Osteoblast (primary cell): Measurements from ENCODE around the gene NCS1. TPM values are rescaled to one million over a fixed set of nuclear protein-coding genes. Genes with fewer than 3 reads are reported as not detected.

ENCODE experiments used
- DNase-seq: peaks from one replicate; pipeline ENCODE4 v3.0.0; 2011; ENCODE audit warnings: low spot score, mixed read lengths; ENCODE audit not compliant: insufficient read length; ENCODE audit errors: missing footprints
- H2AFZ ChIP-seq: 2 replicates; pipeline ENCODE4 v1.6.0; 2011; ENCODE audit warnings: mild to moderate bottlenecking, low read length
- H3K27ac ChIP-seq: 2 replicates; pipeline ENCODE4 v1.5.1; 2011; ENCODE audit warnings: mild to moderate bottlenecking, low read depth, low read length, moderate library complexity
- H3K27me3 ChIP-seq: 2 replicates; pipeline ENCODE4 v1.6.0; 2012; ENCODE audit warnings: mild to moderate bottlenecking, control low read depth, inconsistent platforms, low read length, moderate library complexity; ENCODE audit not compliant: insufficient read depth
- H3K36me3 ChIP-seq: 2 replicates; pipeline ENCODE4 v1.5.1; 2011; ENCODE audit warnings: mild to moderate bottlenecking, low read length, control low read depth, moderate library complexity; ENCODE audit not compliant: insufficient read depth
- H3K4me1 ChIP-seq: 2 replicates; pipeline ENCODE4 v1.5.1; 2011; ENCODE audit warnings: mild to moderate bottlenecking, low read length, control low read depth, moderate library complexity; ENCODE audit not compliant: insufficient read depth
- H3K4me2 ChIP-seq: 2 replicates; pipeline ENCODE4 v1.6.0; 2011; ENCODE audit warnings: mild to moderate bottlenecking, low read length; ENCODE audit not compliant: insufficient read depth
- H3K4me3 ChIP-seq: fragments of 200-600 bp; sonication (generic); 3 replicates; pipeline ENCODE4 v1.5.1; 2012; ENCODE audit warnings: mild to moderate bottlenecking, low read length, inconsistent platforms; ENCODE audit not compliant: insufficient read depth
- H3K79me2 ChIP-seq: 2 replicates; pipeline ENCODE4 v1.6.0; 2012; ENCODE audit warnings: mild to moderate bottlenecking, low read length, control low read depth, inconsistent platforms; ENCODE audit not compliant: insufficient read depth
- H3K9me3 ChIP-seq: 2 replicates; pipeline ENCODE4 v1.5.1; 2011; ENCODE audit warnings: low read depth, low read length, control low read depth
- H4K20me1 ChIP-seq: 2 replicates; pipeline ENCODE4 v1.6.0; 2012; ENCODE audit warnings: mild to moderate bottlenecking, low read length, control low read depth; ENCODE audit not compliant: insufficient read depth
- total RNA-seq: library from RNA; depleted of rRNA; stranded (reverse); fragments of >200 nt; gene quantifications from 2 replicates; pipeline ENCODE4 v1.2.3, GENCODE V29; 2012
- TF ChIP-seq, protein P1 (sequence below): IDR thresholded peaks from 2 replicates; pipeline ENCODE4 v1.5.1; 2011; ENCODE audit warnings: mild to moderate bottlenecking, low read depth, low read length, moderate library complexity; ENCODE audit errors: extremely low read depth

NCS1 gene
- total RNA-seq, 1 donor: 49.9 TPM

DNA sequence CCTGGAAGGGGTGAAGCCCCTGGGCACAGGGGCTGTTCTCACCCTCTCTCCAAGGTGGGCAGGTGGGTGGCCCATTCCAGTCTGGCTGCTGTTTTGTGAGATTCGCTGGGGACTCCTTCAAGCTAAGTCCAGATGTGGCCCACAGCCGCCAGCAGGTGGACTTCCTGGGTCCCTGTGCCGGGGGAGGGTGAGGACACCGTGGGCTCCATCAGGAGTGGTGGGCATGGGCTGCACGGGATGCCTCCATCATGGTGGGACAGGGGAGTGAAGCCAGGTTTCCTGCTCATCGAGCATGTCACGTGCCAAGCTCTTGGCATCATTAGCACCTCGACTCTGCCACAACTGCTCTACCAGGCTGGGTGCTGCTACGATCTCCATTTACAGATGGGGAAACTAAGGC lies 1.8 kb downstream of the NCS1 start:
- no peak overlapping the region for H2AFZ ChIP-seq
- peak overlapping the region; percentile 85 for H3K4me2 ChIP-seq
- no peaks in the 10 kb centered on the region for H3K9me3 ChIP-seq
- H3K36me3 ChIP-seq: no peaks in the 10 kb centered on the region
- H4K20me1 ChIP-seq: peaks cover 52% of the 10 kb centered on the region
- peaks cover 62% of the 10 kb centered on the region for H3K79me2 ChIP-seq
- H3K27ac ChIP-seq: no peak overlapping the region
- no peaks in the 10 kb centered on the region for H3K27me3 ChIP-seq
- H3K4me3 ChIP-seq: peak overlapping the region; percentile 74
- TF ChIP-seq, protein P1, sequence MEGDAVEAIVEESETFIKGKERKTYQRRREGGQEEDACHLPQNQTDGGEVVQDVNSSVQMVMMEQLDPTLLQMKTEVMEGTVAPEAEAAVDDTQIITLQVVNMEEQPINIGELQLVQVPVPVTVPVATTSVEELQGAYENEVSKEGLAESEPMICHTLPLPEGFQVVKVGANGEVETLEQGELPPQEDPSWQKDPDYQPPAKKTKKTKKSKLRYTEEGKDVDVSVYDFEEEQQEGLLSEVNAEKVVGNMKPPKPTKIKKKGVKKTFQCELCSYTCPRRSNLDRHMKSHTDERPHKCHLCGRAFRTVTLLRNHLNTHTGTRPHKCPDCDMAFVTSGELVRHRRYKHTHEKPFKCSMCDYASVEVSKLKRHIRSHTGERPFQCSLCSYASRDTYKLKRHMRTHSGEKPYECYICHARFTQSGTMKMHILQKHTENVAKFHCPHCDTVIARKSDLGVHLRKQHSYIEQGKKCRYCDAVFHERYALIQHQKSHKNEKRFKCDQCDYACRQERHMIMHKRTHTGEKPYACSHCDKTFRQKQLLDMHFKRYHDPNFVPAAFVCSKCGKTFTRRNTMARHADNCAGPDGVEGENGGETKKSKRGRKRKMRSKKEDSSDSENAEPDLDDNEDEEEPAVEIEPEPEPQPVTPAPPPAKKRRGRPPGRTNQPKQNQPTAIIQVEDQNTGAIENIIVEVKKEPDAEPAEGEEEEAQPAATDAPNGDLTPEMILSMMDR: no peak
- H3K4me1 ChIP-seq: peaks cover 13% of the 10 kb centered on the region
- DNase-seq: no peak

DNA sequence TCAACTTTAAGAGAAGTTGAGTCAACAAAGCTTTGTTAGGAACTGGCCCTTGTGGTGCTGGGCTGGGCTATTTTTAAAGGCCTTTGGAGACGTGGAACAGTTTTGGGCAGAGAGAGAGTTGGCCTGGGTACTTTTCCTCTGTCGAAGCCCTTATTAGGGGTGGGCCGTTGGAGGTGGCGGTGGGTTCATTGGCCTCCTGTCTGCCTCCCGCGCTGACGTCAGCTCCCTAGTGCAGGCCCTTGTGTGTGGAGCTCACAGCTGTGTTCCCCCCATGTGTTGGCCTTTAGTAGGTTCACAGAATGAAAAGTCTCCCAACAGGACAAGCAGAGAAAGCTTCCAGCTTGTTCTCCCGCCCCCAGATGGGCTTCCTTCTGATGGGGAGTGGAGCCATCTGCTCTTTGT lies 2.7 kb downstream of the NCS1 start:
- Histone ChIP-seq H3K27me3 (no peaks in the 10 kb centered on the region), H3K9me3 (no peaks in the 10 kb centered on the region), H3K36me3 (no peaks in the 10 kb centered on the region), H3K27ac (no peak overlapping the region), H3K79me2 (peaks cover 70% of the 10 kb centered on the region), H3K4me2 (peak overlapping the region; percentile 13), H3K4me3 (no peak overlapping the region), H2AFZ (no peak overlapping the region), H3K4me1 (peaks cover 13% of the 10 kb centered on the region), H4K20me1 (peaks cover 60% of the 10 kb centered on the region)
- DNase-seq: peak; percentile 90
- TF ChIP-seq, protein P1: no peak

DNA sequence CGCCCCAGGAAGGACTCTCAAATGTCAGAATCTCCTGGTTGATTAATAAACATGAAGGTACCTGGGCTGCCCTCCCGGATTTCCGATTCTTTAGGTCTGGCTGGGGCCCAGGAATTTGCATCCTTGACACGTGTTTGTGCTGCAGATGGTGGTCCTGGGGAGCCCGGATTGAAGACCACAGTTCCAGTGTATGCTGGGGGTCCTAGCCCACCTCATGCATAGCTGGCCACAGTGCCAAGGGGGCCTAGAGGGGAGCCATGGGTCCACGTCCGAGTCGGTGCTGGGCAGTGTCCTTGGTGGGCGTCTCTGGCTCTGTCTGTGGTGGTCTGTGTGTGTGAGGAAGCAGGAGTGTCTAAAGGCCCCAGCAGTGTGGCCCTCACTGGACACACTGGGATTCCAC lies 3.2 kb downstream of the NCS1 start:
- Histone ChIP-seq H3K79me2 (peaks cover 74% of the 10 kb centered on the region), H3K27ac (no peak overlapping the region), H2AFZ (no peak overlapping the region), H3K27me3 (no peaks in the 10 kb centered on the region), H3K4me3 (no peak overlapping the region), H3K9me3 (no peaks in the 10 kb centered on the region), H3K4me2 (no peak overlapping the region), H3K4me1 (peaks cover 13% of the 10 kb centered on the region), H4K20me1 (peaks cover 64% of the 10 kb centered on the region), H3K36me3 (no peaks in the 10 kb centered on the region)
- DNase-seq: peak; percentile 71
- TF ChIP-seq, protein P1: no peak

DNA sequence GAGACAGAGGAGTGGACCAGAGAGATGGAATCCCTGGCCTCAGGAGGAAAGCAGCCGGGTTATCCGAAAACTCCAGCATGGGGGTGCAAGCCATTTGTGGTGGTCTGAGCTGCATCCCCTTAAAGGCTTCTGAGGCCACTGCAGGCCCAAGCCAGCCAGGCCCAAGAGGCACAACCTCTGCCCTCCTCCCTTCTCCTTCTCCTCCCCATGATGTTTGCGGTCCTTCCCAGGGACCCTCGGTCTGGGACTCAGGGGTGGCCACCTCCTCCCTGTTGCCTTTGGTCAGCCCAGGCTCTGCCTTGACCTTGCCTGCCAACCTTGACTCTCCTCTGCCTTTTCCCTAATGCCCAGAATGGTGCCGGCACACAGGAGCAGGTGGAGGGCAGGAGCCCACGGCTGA lies 4.6 kb downstream of the NCS1 start:
- Histone ChIP-seq H3K4me3 (no peak overlapping the region), H3K9me3 (no peaks in the 10 kb centered on the region), H3K27me3 (no peaks in the 10 kb centered on the region), H3K4me2 (no peak overlapping the region), H3K4me1 (peaks cover 13% of the 10 kb centered on the region), H3K79me2 (peaks cover 88% of the 10 kb centered on the region), H2AFZ (no peak overlapping the region), H4K20me1 (peaks cover 73% of the 10 kb centered on the region), H3K27ac (no peak overlapping the region), H3K36me3 (no peaks in the 10 kb centered on the region)
- DNase-seq: peak; percentile 65
- TF ChIP-seq, protein P1: no peak
